Fibroblast of the aortic adventitia (primary cell): Measurements from ENCODE around the gene ADK. TPM values are rescaled to one million over a fixed set of nuclear protein-coding genes. Genes with fewer than 3 reads are reported as not detected.
A peak's percentile ranks its signal among the peaks of the same experiment; 100 is the strongest.
"Not testable (repeated sequence)": the region's sequence is repeated elsewhere in the genome, so short reads cannot be mapped to it uniquely, and the experiment has no call there.

Experiments used
- DNase-seq: peaks from one replicate; pipeline ENCODE4 v3.0.0-alpha.2; 2010; ENCODE audit warnings: low read depth
- H3K4me3 ChIP-seq: 2 replicates; pipeline ENCODE4 v1.5.1; 2011; ENCODE audit warnings: low read depth, mild to moderate bottlenecking, control low read depth, low read length, moderate library complexity
- total RNA-seq: library from RNA; depleted of rRNA; stranded (reverse); fragments of >200 nt; gene quantifications from 2 replicates; pipeline ENCODE4 v1.2.3, GENCODE V29; 2012; ENCODE audit warnings: low replicate concordance
- TF ChIP-seq, protein P1 (sequence below): IDR thresholded peaks from 2 replicates; pipeline ENCODE4 v1.5.1; 2011; ENCODE audit warnings: mild to moderate bottlenecking, low read length, control low read depth, inconsistent platforms; ENCODE audit not compliant: insufficient read depth

ADK gene
- total RNA-seq, 1 donor = 96.8 TPM

DNA sequence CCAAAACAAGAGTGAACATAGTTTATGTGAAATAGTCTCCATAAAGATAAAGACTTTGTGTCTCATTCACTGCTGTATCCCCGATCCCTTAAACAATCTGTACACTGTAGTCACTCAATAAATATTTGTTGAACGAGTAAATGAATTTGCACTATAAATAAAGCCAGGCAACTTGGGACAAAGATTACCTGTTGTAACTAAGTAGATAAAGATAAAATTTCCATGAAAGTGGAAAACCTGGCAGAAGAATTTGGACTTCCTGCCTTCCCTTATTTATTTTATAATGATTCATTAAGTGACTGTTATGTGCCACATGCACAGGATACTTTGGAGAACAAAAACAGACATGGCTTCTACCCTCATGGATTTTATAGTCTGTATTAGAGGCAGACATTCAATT is 397.7 kb downstream of the ADK start:
- H3K4me3 ChIP-seq = no peak overlapping the region
- DNase-seq = no peak
- TF ChIP-seq, protein P1, sequence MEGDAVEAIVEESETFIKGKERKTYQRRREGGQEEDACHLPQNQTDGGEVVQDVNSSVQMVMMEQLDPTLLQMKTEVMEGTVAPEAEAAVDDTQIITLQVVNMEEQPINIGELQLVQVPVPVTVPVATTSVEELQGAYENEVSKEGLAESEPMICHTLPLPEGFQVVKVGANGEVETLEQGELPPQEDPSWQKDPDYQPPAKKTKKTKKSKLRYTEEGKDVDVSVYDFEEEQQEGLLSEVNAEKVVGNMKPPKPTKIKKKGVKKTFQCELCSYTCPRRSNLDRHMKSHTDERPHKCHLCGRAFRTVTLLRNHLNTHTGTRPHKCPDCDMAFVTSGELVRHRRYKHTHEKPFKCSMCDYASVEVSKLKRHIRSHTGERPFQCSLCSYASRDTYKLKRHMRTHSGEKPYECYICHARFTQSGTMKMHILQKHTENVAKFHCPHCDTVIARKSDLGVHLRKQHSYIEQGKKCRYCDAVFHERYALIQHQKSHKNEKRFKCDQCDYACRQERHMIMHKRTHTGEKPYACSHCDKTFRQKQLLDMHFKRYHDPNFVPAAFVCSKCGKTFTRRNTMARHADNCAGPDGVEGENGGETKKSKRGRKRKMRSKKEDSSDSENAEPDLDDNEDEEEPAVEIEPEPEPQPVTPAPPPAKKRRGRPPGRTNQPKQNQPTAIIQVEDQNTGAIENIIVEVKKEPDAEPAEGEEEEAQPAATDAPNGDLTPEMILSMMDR = no peak

DNA sequence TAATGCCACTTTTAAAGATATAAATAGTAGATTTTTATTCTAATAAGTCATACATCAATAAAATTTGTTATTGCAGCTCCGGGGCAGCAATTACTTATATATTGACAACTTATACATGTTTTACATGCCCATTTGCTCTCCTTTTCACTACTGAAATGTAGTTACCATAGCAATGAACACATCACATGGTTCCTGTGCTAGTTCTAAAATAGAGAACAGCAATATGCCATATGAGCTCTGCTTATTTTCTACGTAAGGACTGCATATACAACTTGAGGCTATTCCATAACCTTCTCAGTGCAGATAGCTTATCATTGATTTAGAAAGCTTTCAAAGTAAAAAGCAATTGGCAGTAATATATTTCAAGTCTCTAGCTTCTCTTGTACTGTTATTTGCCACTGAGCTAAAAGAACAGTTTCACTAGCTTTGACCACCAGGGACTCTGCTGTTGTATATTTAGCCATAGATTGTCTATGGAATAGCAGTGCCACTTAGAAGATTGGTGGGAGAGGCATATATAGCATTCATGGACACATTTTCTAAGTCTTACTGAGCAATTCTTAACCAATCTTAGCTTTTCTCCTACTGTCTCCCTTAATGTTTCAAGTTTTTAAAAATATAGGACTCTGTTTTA is 405.2 kb downstream of the ADK start:
- TF ChIP-seq, protein P1 = no peak
- no peak overlapping the region for H3K4me3 ChIP-seq
- no peak for DNase-seq

DNA sequence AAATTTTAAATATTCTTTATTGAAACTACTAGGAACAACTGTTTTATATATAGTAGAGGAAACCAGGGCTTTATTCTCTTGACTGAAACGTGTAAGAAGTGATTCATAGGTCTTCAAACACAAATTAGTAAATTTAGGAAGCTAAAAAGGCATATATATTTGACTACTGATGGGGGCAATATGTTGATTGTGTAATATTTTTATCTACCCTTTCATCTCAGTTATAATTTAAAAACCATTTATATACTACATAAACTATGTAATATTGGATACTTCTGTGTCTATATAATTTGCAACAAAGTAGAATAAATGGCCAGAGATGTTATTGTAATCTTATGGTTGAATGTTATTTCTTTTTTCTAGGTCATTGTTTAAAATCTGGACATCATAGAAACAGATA is 406.1 kb downstream of the ADK start:
- no peak overlapping the region for H3K4me3 ChIP-seq
- TF ChIP-seq, protein P1 = no peak
- DNase-seq = no peak

DNA sequence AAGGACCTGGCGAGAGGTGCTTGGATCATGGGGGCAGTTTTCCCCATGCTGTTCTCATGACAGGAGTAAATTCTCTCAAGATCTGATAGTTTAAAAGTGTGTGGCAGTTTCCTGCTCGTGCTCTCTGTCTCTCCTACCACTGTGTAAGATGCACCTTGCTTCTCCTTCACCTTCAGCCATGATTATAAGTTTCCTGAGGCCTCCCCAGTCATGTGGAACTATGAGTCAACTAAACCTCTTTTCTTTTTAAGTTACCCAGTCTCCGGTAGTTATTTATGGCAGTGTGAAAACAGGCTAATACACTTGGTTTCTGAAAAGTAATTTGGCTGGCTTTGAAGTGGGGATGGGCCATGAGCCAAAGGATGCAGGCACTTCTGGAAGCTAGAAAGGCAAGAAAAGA is 407.4 kb downstream of the ADK start:
- no peak overlapping the region for H3K4me3 ChIP-seq
- DNase-seq = no peak
- TF ChIP-seq, protein P1 = no peak

DNA sequence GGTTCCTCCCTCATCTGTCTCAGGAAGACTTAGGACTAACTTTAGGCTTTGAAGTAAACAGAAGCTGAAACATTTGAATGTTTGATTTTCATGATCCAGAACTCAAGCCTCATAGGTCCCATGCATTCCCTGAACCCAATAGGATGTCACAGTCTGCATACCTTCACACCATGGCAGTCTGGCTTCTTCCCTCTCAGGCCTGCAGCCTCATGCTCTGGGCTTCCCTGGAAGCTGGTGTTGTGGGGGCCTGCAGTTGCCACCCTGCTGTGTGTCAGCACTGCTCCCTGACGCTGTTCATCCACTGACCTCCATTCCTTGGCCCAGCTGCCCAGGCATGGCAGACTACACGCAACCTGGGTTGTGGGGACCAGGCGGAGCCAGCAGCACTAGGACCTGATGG is 407.9 kb downstream of the ADK start:
- no peak overlapping the region for H3K4me3 ChIP-seq
- no peak for DNase-seq
- TF ChIP-seq, protein P1 = no peak

DNA sequence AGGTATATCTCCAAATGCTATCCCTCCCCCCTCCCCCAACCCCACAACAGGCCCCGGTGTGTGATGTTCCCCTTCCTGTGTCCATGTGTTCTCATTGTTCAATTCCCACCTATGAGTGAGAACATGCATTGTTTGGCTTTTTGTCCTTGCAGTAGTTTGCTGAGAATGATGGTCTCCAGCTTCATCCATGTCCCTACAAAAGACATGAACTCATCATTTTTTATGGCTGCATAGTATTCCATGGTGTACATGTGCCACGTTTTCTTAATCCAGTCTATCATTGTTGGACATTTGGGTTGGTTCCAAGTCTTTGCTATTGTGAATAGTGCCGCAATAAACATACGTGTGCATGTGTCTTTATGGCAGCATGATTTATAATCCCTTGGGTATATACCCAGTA is 417.9 kb downstream of the ADK start:
- not testable (repeated sequence) for H3K4me3 ChIP-seq, DNase-seq

DNA sequence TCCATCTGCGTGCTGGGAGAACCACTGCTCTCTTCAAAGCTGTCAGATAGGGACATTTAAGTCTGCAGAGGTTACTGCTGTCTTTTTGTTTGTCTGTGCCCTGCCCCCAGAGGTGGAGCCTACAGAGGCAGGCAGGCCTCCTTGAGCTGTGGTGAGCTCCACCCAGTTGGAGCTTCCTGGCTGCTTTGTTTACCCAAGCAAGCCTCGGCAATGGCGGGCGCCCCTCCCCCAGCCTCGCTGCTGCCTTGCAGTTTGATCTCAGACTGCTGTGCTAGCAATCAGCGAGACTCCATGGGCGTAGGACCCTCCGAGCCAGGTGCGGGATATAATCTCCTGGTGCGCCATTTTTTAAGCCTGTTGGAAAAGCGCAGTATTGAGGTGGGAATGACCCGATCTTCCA is 422.5 kb downstream of the ADK start:
- H3K4me3 ChIP-seq, DNase-seq: not testable (repeated sequence)

DNA sequence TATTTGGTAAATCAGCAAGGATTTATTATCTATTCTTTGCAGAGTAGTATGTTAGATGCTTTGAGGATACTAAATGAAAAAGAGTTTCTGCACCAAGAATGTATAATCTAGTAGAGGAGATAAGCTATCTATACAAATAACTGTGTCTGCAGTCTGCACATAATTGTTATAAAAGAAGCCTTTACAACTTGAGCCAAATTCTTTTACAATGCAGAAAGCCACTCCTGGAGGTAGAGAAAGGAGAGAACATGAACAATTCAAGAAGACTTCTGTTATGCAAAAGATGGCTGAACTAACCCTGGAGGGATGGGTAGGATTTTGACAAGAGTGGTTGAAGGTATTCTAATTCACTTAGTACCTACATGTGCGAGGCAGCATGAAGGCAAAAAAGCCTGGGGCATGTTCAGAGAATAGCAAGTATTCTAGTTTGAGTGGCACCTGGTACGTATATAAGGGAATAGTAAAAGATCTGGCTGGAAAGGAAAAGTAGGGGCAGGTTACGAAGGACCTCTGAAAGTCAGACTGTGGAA is 424.2 kb downstream of the ADK start:
- no peak overlapping the region for H3K4me3 ChIP-seq
- TF ChIP-seq, protein P1 = no peak
- peak; percentile 51 for DNase-seq
